ENCODE measurements around the gene EEF2K.

EEF2K gene

GRCh38 chr16:22186517-22186916 is 19.6 kb upstream of the EEF2K start:
- TF ChIP-seq CTCF (IDR thresholded peaks at IDR 0.05; ENCODE audit: low read depth, low read length, poor library complexity, severe bottlenecking) (peak; percentile 58), EZH2phosphoT487 (IDR thresholded peaks at IDR 0.05; ENCODE audit: borderline replicate concordance, low read length) (no peak)
- Histone ChIP-seq H3K27ac (ENCODE audit: low read depth, low read length) (no peak overlapping the region), H3K4me3 (ENCODE audit: low read length) (no peak overlapping the region), H3K4me1 (ENCODE audit: control insufficient read depth, low read length) (peaks cover 18% of the 10 kb centered on the region), H3K9me2 (replicated peaks; ENCODE audit: control insufficient read depth, low read length) (no peaks in the 10 kb centered on the region), H3K27me3 (ENCODE audit: control insufficient read depth, low read length) (no peaks in the 10 kb centered on the region), H3K79me2 (ENCODE audit: control insufficient read depth, low read length) (no peaks in the 10 kb centered on the region), H3K9me3 (ENCODE audit: control insufficient read depth, insufficient read depth, low read length) (no peaks in the 10 kb centered on the region), H4K20me1 (ENCODE audit: control insufficient read depth, insufficient read depth, low read depth, low read length) (no peaks in the 10 kb centered on the region), H3K4me2 (ENCODE audit: low read length) (no peak overlapping the region), H3F3A (ENCODE audit: control insufficient read depth, insufficient read depth) (0 out of 2 replicates have a peak, but pooled peaks cover 6% of the 10 kb centered on the region), H3K36me3 (ENCODE audit: control insufficient read depth, low read length) (no peaks in the 10 kb centered on the region)

GRCh38 chr16:22188267-22188594 is 17.8 kb upstream of the EEF2K start:
- Histone ChIP-seq H3K36me3 (ENCODE audit: control insufficient read depth, low read length) (no peaks in the 10 kb centered on the region), H3K4me1 (ENCODE audit: control insufficient read depth, low read length) (peaks cover 31% of the 10 kb centered on the region), H3K4me2 (ENCODE audit: low read length) (peak overlapping the region; percentile 76), H3K27me3 (ENCODE audit: control insufficient read depth, low read length) (no peaks in the 10 kb centered on the region), H3K9me3 (ENCODE audit: control insufficient read depth, insufficient read depth, low read length) (no peaks in the 10 kb centered on the region), H3K4me3 (ENCODE audit: low read length) (no peak overlapping the region), H4K20me1 (ENCODE audit: control insufficient read depth, insufficient read depth, low read depth, low read length) (no peaks in the 10 kb centered on the region), H3F3A (ENCODE audit: control insufficient read depth, insufficient read depth) (0 out of 2 replicates have a peak, but pooled peaks cover 6% of the 10 kb centered on the region), H3K9me2 (replicated peaks; ENCODE audit: control insufficient read depth, low read length) (no peaks in the 10 kb centered on the region), H3K27ac (ENCODE audit: low read depth, low read length) (no peak overlapping the region), H3K79me2 (ENCODE audit: control insufficient read depth, low read length) (no peaks in the 10 kb centered on the region)
- no peak for TF ChIP-seq EZH2phosphoT487 (IDR thresholded peaks at IDR 0.05; ENCODE audit: borderline replicate concordance, low read length)
- TF ChIP-seq CTCF (IDR thresholded peaks at IDR 0.05; ENCODE audit: low read depth, low read length, poor library complexity, severe bottlenecking), result no peak

- H3K4me2 ChIP-seq (ENCODE audit: low read length), result peak overlapping the region; percentile 76
- H3K79me2 ChIP-seq (ENCODE audit: control insufficient read depth, low read length), result no peaks in the 10 kb centered on the region
- no peaks in the 10 kb centered on the region for H3K9me3 ChIP-seq (ENCODE audit: control insufficient read depth, insufficient read depth, low read length)
- H3K27me3 ChIP-seq (ENCODE audit: control insufficient read depth, low read length), result no peaks in the 10 kb centered on the region
- no peaks in the 10 kb centered on the region for H3K9me2 ChIP-seq (replicated peaks; ENCODE audit: control insufficient read depth, low read length)
- no peaks in the 10 kb centered on the region for H4K20me1 ChIP-seq (ENCODE audit: control insufficient read depth, insufficient read depth, low read depth, low read length)
- peak; percentile 93 for TF ChIP-seq CTCF (IDR thresholded peaks at IDR 0.05; ENCODE audit: low read depth, low read length, poor library complexity, severe bottlenecking)
- no peak for TF ChIP-seq EZH2phosphoT487 (IDR thresholded peaks at IDR 0.05; ENCODE audit: borderline replicate concordance, low read length)
- H3K36me3 ChIP-seq (ENCODE audit: control insufficient read depth, low read length), result no peaks in the 10 kb centered on the region
- peaks cover 31% of the 10 kb centered on the region for H3K4me1 ChIP-seq (ENCODE audit: control insufficient read depth, low read length)
- H3K27ac ChIP-seq (ENCODE audit: low read depth, low read length), result peak overlapping the region; percentile 65
- 0 out of 2 replicates have a peak, but pooled peaks cover 8% of the 10 kb centered on the region for H3F3A ChIP-seq (ENCODE audit: control insufficient read depth, insufficient read depth)
- peak overlapping the region; percentile 87 for H3K4me3 ChIP-seq (ENCODE audit: low read length)
Measured at GRCh38 chr16:22188595-22189442, 17.3 kb upstream of the EEF2K start.

Data from DOHH2 (cell line).